Measurements from ENCODE around the gene FAM210A.

DNA sequence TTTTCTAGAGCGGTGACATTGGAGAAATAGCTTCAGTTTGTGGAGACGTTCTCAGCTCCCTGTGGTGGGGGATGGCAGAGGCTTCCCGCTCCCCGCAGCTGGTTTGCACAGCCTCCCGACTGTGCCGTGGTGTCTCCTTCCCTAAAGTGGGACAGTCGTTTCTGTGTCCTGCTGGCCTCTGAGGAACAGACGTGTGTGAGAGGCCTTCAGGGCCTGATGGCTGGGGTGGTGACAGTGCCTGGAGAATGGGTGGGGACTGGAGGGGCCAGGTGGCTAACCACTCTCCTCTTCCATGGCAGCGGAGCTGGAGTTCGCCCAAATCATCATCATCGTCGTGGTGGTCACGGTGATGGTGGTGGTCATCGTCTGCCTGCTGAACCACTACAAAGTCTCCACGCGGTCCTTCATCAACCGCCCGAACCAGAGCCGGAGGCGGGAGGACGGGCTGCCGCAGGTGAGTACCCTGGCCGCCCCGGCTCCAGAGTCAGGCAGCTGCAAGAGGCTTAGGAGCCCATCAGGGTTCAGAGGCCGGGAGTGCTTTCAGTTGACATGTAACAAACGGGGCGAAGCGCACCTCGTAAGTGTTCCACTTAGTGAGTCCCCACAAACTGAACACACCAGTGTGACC is 105.4 kb downstream of the FAM210A start:
- TF ChIP-seq, protein P1, sequence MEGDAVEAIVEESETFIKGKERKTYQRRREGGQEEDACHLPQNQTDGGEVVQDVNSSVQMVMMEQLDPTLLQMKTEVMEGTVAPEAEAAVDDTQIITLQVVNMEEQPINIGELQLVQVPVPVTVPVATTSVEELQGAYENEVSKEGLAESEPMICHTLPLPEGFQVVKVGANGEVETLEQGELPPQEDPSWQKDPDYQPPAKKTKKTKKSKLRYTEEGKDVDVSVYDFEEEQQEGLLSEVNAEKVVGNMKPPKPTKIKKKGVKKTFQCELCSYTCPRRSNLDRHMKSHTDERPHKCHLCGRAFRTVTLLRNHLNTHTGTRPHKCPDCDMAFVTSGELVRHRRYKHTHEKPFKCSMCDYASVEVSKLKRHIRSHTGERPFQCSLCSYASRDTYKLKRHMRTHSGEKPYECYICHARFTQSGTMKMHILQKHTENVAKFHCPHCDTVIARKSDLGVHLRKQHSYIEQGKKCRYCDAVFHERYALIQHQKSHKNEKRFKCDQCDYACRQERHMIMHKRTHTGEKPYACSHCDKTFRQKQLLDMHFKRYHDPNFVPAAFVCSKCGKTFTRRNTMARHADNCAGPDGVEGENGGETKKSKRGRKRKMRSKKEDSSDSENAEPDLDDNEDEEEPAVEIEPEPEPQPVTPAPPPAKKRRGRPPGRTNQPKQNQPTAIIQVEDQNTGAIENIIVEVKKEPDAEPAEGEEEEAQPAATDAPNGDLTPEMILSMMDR (IDR thresholded peaks at IDR 0.05; ENCODE audit: insufficient read depth, low read length) = no peak
- TF ChIP-seq GABPA (IDR thresholded peaks at IDR 0.05; ENCODE audit: low read depth) (no peak), POLR2AphosphoS5 (IDR thresholded peaks at IDR 0.05; ENCODE audit: low read depth) (no peak)

Measured in HL-60 (cell line).